Measurements from ENCODE around the gene PNPLA1. TPM values are rescaled to one million over a fixed set of nuclear protein-coding genes. Genes with fewer than 3 reads are reported as not detected.
"Not testable (repeated sequence)": the region's sequence is repeated elsewhere in the genome, so short reads cannot be mapped to it uniquely, and the experiment has no call there.

PNPLA1 gene
- total RNA-seq, 4 donors from 2014 or later = not detected

DNA sequence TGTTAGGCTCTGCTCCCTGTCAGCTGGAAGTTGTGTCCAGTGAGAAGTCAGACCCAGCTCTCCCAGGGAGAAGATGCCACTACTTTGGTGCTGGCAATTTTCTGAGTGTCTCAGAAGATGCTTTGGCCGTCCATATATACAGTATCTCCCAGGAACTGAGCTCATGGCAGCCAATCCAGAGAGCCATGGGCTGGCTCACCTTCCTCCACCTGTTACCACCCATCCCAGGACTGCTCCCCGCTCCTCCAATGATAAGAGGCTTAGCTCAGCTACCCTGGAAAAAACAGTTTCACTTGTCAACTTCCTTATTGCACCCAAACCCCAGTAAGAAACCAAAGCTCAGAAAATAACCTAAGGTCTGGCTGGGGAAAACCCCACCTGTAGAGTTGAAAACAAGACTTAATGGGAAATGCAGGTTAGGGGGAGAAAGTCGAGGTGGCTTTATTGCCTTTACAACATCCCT is 67.0 kb downstream of the PNPLA1 start, which contains the start of gene BNIP5:
BNIP5 (minus strand) TSS at position 110 of the 463 bp plus-strand sequence. CDS start 6,198 bp downstream, outside the sequence.
- Histone ChIP-seq H3K9me3 (no peaks in the 10 kb centered on the region), H3K27me3 (no peaks in the 10 kb centered on the region), H3K4me1 (no peaks in the 10 kb centered on the region), H3K4me3 (no peak within 1 kb of the TSS), H3K27ac (no peak within 1 kb of the TSS), H3K36me3 (no peaks in the 10 kb centered on the region)
- DNase-seq = no peak
- intact Hi-C loops (cut with DNase I; ENCODE audit: low total_unique reads) = no loop called here
- TF ChIP-seq, protein P1, sequence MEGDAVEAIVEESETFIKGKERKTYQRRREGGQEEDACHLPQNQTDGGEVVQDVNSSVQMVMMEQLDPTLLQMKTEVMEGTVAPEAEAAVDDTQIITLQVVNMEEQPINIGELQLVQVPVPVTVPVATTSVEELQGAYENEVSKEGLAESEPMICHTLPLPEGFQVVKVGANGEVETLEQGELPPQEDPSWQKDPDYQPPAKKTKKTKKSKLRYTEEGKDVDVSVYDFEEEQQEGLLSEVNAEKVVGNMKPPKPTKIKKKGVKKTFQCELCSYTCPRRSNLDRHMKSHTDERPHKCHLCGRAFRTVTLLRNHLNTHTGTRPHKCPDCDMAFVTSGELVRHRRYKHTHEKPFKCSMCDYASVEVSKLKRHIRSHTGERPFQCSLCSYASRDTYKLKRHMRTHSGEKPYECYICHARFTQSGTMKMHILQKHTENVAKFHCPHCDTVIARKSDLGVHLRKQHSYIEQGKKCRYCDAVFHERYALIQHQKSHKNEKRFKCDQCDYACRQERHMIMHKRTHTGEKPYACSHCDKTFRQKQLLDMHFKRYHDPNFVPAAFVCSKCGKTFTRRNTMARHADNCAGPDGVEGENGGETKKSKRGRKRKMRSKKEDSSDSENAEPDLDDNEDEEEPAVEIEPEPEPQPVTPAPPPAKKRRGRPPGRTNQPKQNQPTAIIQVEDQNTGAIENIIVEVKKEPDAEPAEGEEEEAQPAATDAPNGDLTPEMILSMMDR (IDR thresholded peaks at IDR 0.05) = no peak

DNA sequence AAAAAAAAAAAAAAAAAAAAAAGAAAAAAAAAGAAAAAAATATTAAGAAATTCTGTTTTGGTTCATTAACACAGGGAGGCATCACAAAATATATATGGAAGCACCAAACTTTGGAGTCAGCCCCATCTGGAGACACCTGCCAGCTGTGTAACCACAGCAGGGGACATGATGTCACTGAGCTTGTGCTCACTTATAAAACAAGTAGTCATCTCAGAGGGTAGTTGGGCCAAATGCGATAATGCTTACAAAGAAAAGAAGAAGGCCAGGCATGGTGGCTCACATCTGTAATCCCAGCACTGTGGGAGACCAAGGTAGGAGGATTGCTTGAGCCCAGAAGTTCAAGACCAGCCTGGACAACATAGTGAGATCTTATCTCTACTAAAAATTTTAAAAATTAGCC is 68.0 kb downstream of the PNPLA1 start:
- intact Hi-C loops (cut with DNase I; ENCODE audit: low total_unique reads) = no loop called here
- Histone ChIP-seq H3K27me3 (no peaks in the 10 kb centered on the region), H3K27ac (no peak overlapping the region), H3K4me1 (no peaks in the 10 kb centered on the region), H3K36me3 (no peaks in the 10 kb centered on the region), H3K4me3 (no peak overlapping the region), H3K9me3 (no peaks in the 10 kb centered on the region)
- no peak for TF ChIP-seq POLR2A (IDR thresholded peaks at IDR 0.05)
- TF ChIP-seq, protein P1 (IDR thresholded peaks at IDR 0.05) = no peak
- DNase-seq = no peak

DNA sequence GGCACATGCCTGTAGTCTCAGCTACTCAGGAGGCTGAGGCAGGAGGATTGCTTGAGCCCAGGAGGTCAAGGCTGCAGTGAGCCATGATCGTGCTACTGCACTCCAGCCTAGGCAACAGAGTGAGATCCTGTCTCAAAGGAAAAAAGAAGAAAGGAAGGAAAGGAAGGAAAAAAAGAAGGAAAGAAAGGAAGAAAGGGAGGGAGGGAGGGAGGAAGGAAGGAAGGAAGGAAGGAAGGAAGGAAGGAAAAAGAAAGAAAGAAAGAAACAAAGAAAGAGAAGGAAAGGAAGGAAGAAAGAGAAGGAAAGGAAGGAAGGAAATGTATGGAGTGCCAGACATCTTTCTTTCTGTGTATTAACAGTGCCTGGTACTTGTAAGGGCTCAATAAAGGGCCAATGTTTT is 68.4 kb downstream of the PNPLA1 start:
- intact Hi-C loops (cut with DNase I; ENCODE audit: low total_unique reads); H3K27ac ChIP-seq; H3K36me3 ChIP-seq; H3K4me1 ChIP-seq; H3K27me3 ChIP-seq; H3K9me3 ChIP-seq; DNase-seq; H3K4me3 ChIP-seq: not testable (repeated sequence)

DNA sequence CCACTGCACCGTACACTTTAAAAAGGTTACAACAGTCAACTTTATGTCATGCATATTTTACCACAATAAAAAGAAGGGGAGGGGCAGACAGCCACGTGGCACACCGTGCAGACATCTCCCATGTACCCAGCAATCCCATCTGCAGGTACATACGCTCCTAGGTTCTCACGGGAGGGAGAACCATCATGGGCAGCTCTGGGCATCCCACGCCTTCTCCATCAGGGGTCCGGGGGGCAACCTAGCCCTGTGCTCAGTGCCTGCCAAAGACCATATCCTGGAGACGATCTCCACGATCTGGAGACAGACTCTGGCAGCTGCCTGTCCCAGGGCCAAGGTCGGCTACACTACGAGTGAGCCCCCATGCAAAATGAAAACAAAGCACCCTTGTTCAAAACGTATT is 69.3 kb downstream of the PNPLA1 start:
- Histone ChIP-seq H3K4me1 (no peaks in the 10 kb centered on the region), H3K4me3 (no peak overlapping the region), H3K9me3 (no peaks in the 10 kb centered on the region), H3K27me3 (no peaks in the 10 kb centered on the region), H3K27ac (no peak overlapping the region), H3K36me3 (no peaks in the 10 kb centered on the region)
- no peak for DNase-seq
- TF ChIP-seq, protein P1 (IDR thresholded peaks at IDR 0.05) = no peak
- TF ChIP-seq POLR2A (IDR thresholded peaks at IDR 0.05) = no peak
- intact Hi-C loops (cut with DNase I; ENCODE audit: low total_unique reads) = no loop called here

DNA sequence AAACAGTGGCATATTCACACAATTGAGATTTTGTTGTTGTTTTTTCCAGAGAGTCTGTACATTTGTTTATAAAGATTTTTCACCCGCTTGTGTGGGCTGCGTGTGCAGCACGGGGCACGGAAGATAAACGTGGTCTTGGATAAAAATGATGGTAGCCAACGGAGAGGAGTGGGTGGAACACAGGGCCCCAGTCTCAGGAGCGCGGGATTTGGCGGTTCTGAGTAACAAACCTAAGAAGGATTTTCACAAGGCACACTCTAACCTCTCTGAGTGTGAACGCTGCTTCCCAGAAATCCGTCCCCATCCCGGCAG is 70.4 kb downstream of the PNPLA1 start:
- DNase-seq = no peak
- H3K4me1 ChIP-seq = no peaks in the 10 kb centered on the region
- no peaks in the 10 kb centered on the region for H3K36me3 ChIP-seq
- no peaks in the 10 kb centered on the region for H3K9me3 ChIP-seq
- H3K27ac ChIP-seq = no peak overlapping the region
- no peaks in the 10 kb centered on the region for H3K27me3 ChIP-seq
- no peak for TF ChIP-seq POLR2A (IDR thresholded peaks at IDR 0.05)
- TF ChIP-seq, protein P1 (IDR thresholded peaks at IDR 0.05) = no peak
- intact Hi-C loops (cut with DNase I; ENCODE audit: low total_unique reads) = no loop called here
- no peak overlapping the region for H3K4me3 ChIP-seq
